Osteoblast (primary cell): ENCODE results near the gene TRPM5. TPM values are rescaled to one million over a fixed set of nuclear protein-coding genes. Genes with fewer than 3 reads are reported as not detected.

Source experiments
- DNase-seq: peaks from one replicate; pipeline ENCODE4 v3.0.0; 2011; ENCODE audit warnings: low spot score, mixed read lengths; ENCODE audit not compliant: insufficient read length; ENCODE audit errors: missing footprints
- H2AFZ ChIP-seq: 2 replicates; pipeline ENCODE4 v1.6.0; 2011; ENCODE audit warnings: mild to moderate bottlenecking, low read length
- H3K27ac ChIP-seq: 2 replicates; pipeline ENCODE4 v1.5.1; 2011; ENCODE audit warnings: mild to moderate bottlenecking, low read depth, low read length, moderate library complexity
- H3K27me3 ChIP-seq: 2 replicates; pipeline ENCODE4 v1.6.0; 2012; ENCODE audit warnings: mild to moderate bottlenecking, control low read depth, inconsistent platforms, low read length, moderate library complexity; ENCODE audit not compliant: insufficient read depth
- H3K36me3 ChIP-seq: 2 replicates; pipeline ENCODE4 v1.5.1; 2011; ENCODE audit warnings: mild to moderate bottlenecking, low read length, control low read depth, moderate library complexity; ENCODE audit not compliant: insufficient read depth
- H3K4me1 ChIP-seq: 2 replicates; pipeline ENCODE4 v1.5.1; 2011; ENCODE audit warnings: mild to moderate bottlenecking, low read length, control low read depth, moderate library complexity; ENCODE audit not compliant: insufficient read depth
- H3K4me2 ChIP-seq: 2 replicates; pipeline ENCODE4 v1.6.0; 2011; ENCODE audit warnings: mild to moderate bottlenecking, low read length; ENCODE audit not compliant: insufficient read depth
- H3K4me3 ChIP-seq: fragments of 200-600 bp; sonication (generic); 3 replicates; pipeline ENCODE4 v1.5.1; 2012; ENCODE audit warnings: mild to moderate bottlenecking, low read length, inconsistent platforms; ENCODE audit not compliant: insufficient read depth
- H3K79me2 ChIP-seq: 2 replicates; pipeline ENCODE4 v1.6.0; 2012; ENCODE audit warnings: mild to moderate bottlenecking, low read length, control low read depth, inconsistent platforms; ENCODE audit not compliant: insufficient read depth
- H3K9me3 ChIP-seq: 2 replicates; pipeline ENCODE4 v1.5.1; 2011; ENCODE audit warnings: low read depth, low read length, control low read depth
- H4K20me1 ChIP-seq: 2 replicates; pipeline ENCODE4 v1.6.0; 2012; ENCODE audit warnings: mild to moderate bottlenecking, low read length, control low read depth; ENCODE audit not compliant: insufficient read depth
- CTCF ChIP-seq: IDR thresholded peaks from 2 replicates; pipeline ENCODE4 v1.5.1; 2011; ENCODE audit warnings: mild to moderate bottlenecking, low read depth, low read length, moderate library complexity; ENCODE audit errors: extremely low read depth
- total RNA-seq: library from RNA; depleted of rRNA; stranded (reverse); fragments of >200 nt; gene quantifications from 2 replicates; pipeline ENCODE4 v1.2.3, GENCODE V29; 2012

Gene TRPM5
- total RNA-seq, 1 donor: not detected

- DNase-seq: peak; percentile 92
- peaks cover 28% of the 10 kb centered on the region for H3K36me3 ChIP-seq
- H3K27me3 ChIP-seq: no peaks in the 10 kb centered on the region
- TF ChIP-seq CTCF: no peak
- H3K4me1 ChIP-seq: peaks cover 19% of the 10 kb centered on the region
- H2AFZ ChIP-seq: peak overlapping the region; percentile 68
- H3K79me2 ChIP-seq: peaks cover 62% of the 10 kb centered on the region
- H3K9me3 ChIP-seq: no peaks in the 10 kb centered on the region
- H4K20me1 ChIP-seq: peaks cover 9% of the 10 kb centered on the region
- peak overlapping the region; percentile 88 for H3K4me2 ChIP-seq
- H3K27ac ChIP-seq: peak overlapping the region; percentile 97
- H3K4me3 ChIP-seq: peak overlapping the region; percentile 88
These were observed 44.7 kb downstream of the TRPM5 start for GRCh38 chr11:2399488-2400068.

GRCh38 chr11:2398664-2399355, 45.5 kb downstream of the TRPM5 start:
- Histone ChIP-seq H3K27me3 (no peaks in the 10 kb centered on the region), H3K36me3 (peaks cover 25% of the 10 kb centered on the region), H3K4me3 (peak overlapping the region; percentile 88), H3K27ac (peak overlapping the region; percentile 97), H3K79me2 (peaks cover 70% of the 10 kb centered on the region), H2AFZ (no peak overlapping the region), H4K20me1 (peaks cover 12% of the 10 kb centered on the region), H3K4me1 (peaks cover 19% of the 10 kb centered on the region), H3K4me2 (peak overlapping the region; percentile 88), H3K9me3 (no peaks in the 10 kb centered on the region)
- no peak for DNase-seq
- no peak for TF ChIP-seq CTCF

GRCh38 chr11:2397005-2397404, 47.3 kb downstream of the TRPM5 start:
- H2AFZ ChIP-seq: no peak overlapping the region

More at GRCh38 chr11:2397005-2397404, 47.3 kb downstream of the TRPM5 start:
- peaks cover 17% of the 10 kb centered on the region for H3K4me1 ChIP-seq
- no peak overlapping the region for H3K27ac ChIP-seq
- H3K27me3 ChIP-seq: no peaks in the 10 kb centered on the region
- no peaks in the 10 kb centered on the region for H3K9me3 ChIP-seq
- H3K36me3 ChIP-seq: peaks cover 10% of the 10 kb centered on the region
- H3K79me2 ChIP-seq: peaks cover 78% of the 10 kb centered on the region
- no peak for TF ChIP-seq CTCF
- no peak overlapping the region for H3K4me3 ChIP-seq
- DNase-seq: no peak
- peaks cover 16% of the 10 kb centered on the region for H4K20me1 ChIP-seq
- H3K4me2 ChIP-seq: no peak overlapping the region
